Stimulated activated naive CD4-positive, alpha-beta T cell (primary cell): ENCODE measurements around the gene ABCC4.
"Not testable (repeated sequence)": the region's sequence is repeated elsewhere in the genome, so short reads cannot be mapped to it uniquely, and the experiment has no call there.

Experiments
- DNase-seq, 6 experiments: peaks; one replicate each; lab custom pipeline; 2025; lab: John Stamatoyannopoulos, UW

ABCC4 gene

DNA sequence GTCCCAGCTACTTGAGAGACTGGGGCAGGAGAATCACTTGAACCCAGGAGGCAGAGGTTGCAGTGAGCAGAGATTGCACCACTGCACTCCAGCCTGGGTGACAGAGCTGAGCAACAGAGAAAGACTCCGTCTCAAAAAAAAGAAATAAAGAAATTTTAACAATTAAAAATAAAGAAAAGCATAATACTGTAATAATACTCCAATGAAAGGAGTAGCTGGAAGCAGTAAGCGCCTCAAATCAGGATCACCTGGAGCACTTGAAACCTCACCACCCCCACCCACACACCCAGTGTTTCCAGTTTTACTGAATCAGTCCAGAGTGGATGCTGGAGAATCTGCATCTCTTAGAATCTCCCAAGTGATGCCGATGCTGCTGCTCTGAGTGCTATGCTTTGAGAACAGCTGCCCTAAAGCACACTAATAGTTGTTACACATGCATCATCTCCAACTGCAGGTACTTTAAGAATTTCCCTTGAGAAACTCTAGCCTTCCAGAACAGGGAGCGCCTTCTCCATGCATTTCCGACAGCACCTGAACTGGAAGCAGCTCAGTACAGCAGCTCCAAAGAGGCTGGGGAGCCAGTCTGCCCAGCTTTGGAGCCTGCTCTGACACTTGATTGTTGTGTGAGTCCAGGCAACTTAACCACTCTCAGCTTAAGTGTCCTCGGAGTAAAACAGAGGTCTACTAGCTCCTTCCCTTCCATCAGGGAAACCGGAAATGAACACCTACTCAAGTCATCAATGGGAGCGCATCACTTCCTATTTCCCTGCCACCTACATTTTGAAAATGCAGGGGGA lies 2.9 kb downstream of the ABCC4 start:
- DNase-seq = no peak

DNA sequence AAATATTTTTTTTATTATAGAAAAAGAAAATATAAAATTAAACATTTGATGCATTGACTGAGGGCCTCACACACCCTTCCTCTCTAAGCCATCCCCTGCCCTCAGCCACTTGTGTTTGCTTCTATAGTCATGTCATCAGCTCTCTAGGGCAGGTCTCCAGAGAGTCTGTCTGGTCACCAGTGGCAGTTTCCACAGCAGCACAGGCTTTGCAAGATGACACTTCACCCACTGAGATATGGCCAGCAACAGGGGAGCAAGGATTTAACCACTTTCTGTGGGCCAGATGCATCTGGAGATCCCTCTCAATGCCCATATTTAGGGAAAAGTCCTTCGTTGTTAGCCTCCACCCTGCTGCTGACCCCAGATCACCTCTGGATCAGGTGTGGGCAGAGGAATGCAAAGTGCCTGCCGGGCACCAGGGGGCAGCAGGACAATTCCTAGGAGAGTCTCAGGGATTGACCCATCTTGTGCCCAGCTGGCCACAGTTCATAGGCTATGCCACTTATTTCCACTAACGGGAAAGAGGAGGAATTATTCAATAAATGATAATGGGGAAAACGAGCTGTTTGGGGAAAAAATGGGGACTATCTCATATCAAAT lies 4.8 kb downstream of the ABCC4 start:
- DNase-seq = peak in 2 of 6 experiments; percentile 1 to 2

DNA sequence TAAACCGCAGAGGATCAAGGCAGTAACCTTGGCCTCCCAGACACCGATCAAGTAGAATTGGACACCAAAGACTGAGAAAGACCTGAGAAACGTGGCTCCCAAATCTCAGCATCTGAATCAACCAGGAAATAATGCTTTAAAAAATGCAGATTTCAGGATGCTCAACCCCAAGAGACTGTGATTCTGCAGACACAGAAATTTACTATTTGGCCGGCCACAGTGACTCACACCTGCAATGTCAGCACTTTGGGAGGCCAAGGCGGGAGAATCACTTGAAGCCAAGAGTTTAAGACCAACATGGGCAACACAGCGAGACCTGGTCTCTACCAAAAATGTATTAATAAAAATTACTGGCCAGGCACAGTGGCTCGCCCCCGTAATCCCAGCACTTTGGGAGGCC lies 6.2 kb downstream of the ABCC4 start:
- DNase-seq = no peak

DNA sequence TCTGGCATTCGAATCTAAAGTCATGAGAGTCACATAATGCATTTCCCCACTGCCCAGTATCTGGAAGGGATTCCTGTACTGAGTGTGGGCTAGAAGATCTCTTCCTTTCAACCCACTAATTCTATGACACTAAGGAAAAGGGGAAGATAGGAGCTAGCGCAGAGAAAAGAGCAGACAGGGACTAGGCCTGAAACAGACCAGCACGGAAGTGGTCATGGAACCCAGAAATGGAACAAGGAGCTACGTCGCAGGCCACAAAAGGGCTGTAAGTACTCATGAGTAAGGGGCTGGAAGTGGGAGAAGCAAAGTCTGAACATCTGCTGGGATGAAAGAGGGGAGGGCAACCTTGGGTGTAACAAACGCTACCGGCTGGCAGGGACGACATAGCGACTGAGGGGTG lies 8.6 kb downstream of the ABCC4 start:
- no peak for DNase-seq

DNA sequence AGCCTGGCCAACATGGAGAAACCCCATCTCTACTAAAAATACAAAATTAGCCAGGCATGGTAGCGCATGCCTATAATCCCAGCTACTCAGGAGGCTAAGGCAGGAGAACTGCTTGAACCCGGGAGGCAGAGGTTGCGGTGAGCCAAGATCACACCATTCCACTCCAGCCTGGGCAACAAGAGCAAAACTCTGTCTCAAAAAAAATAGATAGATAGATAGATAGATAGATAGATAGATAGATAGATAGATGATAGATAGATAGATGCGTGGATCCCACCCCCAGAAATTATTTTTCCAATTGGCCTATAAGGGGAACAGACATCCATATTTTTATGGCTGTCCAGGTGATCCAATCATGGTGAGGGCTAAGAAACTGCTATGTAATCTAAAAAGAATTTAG lies 11.3 kb downstream of the ABCC4 start:
- not testable (repeated sequence) for DNase-seq

DNA sequence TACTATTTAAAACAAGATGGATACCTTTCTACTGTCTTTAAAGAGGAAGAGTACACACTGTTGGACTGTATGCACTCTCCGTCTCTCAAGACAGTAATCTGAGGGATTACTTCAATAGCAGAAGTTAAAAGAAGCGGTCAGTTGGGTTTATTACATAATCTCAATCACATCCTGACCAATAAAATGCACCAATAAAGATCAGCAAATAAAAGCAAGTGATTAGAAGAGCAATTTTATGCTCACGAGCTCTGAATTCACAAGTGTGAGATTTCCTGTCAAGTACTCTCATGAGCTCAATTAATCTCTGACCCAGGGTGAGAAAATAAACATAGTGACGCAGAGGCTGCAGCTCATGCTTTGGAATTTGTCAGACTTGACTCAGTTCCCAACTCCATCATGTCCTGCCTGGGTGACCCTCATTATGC lies 12.2 kb downstream of the ABCC4 start:
- DNase-seq = no peak

DNA sequence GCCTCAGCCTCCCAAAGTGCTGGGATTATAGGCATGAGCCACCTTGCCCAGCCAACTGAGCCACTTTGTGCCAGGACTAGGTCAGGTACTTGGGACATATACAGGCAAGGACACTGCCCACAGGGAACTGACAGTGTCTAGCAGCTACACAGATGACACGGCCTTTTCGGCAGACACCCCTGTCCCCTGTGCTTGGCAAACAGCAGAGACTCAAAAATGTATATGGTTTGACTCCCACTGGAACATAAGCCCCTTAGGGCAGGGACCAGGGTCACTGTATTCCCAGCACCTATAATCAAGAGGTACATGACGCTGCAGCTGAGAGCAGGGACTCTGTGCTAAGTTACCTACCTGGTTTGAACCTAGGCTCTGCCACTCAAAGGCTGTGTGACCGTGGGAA lies 16.8 kb downstream of the ABCC4 start:
- DNase-seq = no peak

DNA sequence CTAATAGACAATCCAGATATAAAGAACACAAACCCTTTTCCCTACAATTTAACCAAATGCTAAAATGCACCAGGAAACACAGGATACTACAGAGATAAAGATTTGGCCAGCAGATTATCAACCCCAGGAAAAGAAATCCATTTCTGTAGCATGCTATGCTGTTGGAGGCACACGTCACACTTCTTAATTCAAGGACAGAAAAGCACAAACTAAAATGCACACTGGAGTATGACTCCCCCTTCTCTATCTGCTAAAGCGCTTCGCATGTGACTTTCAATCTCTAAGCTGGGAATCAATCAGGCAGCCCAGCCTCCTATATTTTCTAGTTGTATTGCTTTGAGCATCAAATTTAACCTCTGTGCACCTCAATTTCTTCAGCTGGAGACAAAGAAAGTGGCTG lies 22.2 kb downstream of the ABCC4 start:
- no peak for DNase-seq

DNA sequence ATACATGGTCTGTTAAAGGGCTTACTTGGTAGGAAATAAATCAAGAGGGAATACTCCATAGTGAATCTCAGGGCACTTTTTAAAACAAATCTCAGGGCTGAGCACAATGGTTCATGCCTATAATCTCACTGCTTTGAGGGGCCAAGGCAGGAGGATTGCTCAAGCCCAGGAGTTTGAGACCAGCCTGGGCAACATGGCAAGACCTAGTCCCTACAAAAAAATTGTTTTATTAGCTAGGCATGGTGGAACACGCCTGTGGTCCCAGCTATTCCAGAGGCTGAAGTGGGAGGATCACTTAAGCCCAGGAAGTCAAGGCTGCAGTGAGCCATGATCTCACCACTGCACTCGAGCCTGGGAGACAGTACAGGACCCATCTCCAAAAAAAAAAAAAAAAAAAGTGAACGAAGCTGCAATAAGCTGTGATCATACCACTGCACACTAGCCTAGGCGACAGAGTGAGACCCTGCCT lies 25.2 kb downstream of the ABCC4 start:
- no peak for DNase-seq

DNA sequence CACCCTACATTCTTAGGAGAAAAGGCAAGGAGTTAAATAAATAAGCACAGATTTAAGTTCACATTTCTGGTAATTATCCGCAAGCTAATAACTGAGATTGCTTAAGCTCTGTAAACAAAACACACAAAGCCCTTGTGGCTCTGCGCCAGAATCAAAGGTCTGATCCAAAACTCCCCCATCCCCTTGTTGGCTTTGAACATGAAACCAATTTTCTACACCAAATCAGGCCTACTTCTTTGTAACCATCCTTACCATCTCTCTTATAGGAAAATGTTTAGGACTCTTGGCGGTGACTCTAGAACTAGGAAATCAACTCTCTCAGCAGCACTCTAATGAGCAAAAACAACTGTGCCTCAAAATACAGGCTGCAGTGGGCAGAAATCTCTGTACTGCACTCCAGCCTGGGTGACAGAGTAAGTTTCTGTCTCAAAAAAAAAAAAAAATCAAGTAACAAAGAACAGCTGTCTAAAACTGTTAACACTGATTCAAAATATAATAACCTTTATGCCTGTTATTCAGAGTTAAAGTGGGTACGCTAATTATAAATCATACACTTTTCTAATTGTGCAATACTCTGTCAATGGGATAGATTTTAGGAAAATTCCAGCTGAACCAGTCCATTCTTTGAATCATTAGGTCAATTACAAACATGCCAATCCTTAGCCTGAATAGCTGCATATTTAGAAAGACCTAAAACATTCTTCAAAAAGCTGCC lies 25.8 kb downstream of the ABCC4 start:
- no peak for DNase-seq

DNA sequence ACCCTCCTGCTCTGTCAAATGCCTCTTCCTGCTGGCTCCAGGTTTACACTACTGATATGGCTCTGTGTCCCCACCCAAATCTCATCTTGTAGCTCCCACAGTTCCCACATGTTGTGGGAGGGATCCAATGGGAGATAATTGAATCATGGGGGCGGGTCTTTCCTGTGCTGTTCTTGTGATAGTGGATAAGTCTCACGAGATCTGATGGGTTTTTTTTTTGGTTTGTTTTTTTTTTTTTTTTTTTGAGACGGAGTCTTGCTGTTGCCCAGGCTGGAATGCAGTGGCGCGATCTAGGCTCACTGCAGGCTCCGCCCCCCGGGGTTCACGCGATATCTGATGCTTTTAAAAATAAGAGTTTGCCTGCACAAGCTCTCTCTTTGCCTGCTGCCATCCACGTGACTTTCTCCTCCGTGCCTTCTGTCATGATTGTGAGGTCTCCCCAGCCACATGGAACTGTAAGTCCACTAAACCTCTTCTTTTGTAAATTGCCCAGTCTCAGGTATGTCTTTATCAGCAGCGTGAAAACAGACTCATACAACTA lies 27.6 kb downstream of the ABCC4 start:
- not testable (repeated sequence) for DNase-seq

DNA sequence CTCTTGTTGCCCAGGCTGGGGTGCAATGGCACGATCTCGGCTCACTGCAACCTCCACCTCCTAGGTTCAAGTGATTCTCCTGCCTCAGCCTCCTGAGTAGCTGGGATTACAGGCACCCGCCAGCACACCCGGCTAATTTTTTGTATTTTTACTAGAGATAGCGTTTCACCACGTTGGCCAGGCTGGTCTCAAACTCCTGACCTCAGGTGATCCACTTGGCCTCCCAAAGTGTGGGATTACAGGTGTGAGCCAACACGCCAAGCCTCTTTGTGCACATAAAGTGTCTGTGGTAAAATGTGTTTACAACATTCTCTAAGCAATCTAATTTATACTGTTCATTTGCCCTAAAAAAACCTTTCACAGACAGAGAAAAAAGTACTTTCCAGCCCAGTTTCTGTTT lies 29.2 kb downstream of the ABCC4 start:
- not testable (repeated sequence) for DNase-seq

DNA sequence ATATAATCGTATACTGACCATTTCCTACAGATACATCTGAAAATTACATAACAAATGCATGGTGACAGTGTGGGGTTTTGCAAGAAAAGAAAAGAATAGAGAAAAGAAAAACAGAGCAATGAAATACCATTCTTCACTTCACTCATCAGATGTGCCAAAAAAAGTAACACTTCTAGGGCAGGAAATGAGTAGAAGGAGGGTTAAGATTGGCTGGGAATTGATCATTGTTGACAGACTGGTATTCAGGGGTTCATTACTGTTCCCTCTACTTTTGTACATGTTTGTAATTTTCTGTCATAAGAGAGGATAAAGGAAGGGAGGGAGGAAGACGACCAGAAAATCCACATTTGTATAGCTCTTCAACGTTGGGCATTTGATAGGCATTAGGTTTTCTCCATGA lies 31.5 kb downstream of the ABCC4 start:
- DNase-seq = no peak

DNA sequence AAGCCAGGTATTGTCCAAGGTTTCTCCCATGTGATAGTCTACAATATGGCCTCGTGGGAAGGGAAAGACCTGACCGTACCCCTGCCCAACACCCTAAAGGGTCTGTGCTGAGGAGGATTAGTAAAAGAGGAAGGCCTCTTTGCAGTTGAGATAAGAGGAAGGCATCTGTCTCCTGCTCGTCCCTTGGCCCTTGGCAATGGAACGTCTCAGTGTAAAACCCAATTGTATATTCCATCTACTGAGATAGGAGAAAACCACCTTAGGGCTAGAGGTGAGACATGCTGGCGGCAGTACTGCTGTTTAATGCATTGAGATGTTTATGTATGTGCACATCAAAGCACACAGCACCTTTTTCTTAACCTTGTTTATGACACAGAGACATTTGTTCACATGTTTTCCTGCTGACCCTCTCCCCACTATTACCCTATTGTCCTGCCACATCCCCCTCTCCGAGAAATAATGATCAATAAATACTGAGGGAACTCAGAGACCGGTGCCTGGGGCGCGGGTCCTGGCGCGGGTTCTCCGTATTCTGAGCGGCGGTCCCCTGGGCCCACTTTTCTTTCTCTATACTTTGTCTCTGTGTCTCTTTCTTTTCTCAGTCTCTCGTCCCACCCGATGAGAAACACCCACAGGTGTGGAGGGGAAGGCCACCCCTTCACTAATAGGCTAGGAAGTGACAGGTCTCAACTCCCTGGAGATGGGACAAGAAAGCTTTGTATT lies 32.7 kb downstream of the ABCC4 start:
- not testable (repeated sequence) for DNase-seq

DNA sequence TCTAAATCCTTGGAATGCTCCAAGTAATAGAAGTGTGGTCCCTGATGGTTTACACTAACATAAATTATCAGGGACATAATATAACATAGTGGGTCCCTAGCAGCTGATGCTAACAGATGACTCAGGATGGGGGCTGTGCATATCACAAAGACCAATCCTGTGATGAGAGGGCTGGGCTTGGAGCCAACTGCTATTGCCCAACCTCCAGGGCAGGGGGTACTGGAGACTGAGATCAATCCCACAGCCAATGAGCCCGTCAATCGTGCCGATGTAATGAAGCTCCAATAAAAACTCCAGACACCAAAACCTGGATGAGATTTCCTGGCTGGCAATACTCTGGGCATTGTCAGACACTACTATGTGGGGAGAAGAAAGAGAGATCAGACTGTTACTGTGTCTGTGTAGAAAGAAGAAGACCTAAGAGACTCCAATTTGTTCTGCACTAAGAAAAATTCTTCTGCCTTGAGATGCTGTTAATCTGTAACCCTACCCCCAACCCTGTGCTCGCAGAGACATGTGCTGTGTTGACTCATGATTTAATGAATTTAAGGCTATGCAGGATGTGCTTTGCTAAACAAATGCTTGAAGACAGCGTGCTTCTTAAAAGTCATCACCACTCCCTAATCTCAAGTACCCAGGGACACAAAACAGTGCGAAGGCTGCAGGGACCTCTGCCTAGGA lies 33.4 kb downstream of the ABCC4 start:
- no peak for DNase-seq

DNA sequence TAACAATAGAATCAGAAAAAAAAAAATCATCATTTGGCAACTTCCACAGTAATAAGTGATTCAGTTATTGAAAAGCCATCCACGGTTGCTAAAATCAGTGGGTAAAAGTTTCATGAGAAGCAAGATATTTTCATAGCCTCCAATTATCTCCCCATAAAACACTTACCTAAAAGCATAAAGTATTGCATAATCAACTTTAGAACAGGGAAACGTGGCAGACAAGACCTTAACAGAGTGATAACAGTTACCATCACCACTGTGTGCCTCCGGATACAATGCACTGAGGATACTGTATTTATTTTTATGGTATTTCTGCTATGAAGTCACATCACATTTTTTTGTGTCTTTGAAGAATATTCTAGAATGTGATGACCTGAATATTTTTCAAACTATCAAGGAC lies 37.0 kb downstream of the ABCC4 start:
- no peak for DNase-seq

DNA sequence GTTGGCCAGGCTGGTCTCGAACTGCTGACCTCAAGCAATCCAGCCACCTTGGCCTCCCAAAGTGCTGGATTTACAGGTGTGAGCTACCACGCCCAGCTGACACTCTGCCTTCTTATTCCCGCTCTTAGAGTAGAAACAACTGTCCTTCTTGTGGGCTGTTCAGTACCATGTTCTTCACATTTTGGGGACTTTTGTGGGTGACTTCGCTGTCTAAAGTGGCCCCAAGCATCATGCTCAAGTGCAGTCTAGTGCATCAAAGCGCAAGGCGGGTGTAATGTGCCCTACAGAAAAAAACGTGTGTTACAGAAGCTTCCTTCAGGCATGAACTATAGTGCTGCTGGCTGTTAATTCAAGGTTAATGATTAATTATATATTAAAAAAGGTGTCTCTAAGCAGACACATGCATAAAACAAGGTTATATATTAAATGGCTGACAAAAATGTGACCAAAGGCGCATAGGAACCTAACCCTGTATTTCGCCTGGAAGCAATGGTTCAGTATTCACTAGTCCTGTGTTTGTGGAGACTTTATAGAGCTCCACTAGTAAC lies 38.3 kb downstream of the ABCC4 start:
- no peak for DNase-seq

DNA sequence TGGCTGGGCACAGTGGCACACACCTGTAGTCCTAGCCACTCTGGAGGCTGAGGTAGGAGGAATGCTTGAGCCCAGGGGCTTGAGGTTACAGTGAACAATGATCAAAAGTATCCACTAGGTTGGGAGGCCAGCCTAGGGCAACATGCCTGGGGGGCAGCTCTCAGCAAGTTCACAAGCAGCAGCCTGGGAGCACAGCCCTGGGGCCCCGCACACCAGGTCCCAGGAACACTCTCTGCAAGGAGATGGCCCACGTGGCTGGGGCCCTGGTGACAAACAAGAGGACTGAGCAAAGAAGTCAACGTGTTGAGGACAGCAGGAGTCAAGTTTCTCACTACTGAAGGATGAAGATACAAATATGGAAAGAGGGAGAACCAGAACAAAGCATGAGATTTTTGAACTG lies 39.3 kb downstream of the ABCC4 start:
- DNase-seq = no peak

DNA sequence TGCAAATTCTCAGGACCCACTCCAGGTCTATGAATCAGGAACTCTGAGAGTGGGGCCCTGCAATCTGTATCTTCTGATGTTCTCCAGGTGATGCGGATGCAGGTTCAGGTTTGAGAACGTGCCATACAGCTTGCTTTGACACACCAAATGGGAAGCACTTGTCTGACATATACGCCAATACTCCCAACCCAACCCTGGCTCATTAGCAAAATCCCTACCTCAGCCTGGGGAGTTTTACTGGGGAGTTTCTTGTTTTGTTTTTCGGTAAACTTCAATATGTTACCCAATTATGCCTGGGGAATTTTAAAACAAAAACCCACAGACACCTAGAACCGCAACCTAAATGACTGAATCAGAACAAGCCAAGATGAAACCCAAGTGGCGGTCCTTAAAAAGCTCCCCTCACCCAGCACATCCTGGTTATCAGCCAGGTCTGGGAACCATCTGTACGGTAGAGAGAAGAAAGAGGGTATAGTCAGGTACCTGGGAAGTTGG lies 41.2 kb downstream of the ABCC4 start:
- no peak for DNase-seq

DNA sequence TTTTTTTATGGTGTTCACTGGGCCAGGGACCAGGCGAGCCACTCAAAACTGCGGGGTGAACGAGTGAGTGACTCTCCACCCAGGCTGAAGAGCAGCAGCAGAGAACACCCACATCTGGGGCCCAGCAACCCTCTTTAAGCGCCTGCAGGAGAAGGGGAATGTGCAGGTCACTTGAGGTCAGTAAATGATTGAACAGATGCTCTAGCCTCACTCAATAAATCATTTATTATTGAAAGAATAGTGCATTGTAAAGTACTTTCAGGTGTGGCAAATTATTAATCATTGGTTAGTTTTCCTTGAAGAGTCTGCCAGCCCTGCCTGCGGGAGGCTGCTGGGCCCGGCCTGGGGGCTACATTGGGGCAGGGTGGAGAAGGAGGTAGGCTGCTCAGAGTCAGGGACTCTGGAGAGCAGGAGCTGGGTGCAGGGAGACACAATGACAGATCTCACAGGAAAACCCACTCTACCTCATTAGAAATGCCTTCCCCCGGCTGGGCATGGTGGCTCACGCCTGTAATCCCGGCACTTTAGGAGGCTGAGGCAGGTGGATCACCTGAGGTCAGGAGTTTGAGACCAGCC lies 42.5 kb downstream of the ABCC4 start:
- DNase-seq = no peak

DNA sequence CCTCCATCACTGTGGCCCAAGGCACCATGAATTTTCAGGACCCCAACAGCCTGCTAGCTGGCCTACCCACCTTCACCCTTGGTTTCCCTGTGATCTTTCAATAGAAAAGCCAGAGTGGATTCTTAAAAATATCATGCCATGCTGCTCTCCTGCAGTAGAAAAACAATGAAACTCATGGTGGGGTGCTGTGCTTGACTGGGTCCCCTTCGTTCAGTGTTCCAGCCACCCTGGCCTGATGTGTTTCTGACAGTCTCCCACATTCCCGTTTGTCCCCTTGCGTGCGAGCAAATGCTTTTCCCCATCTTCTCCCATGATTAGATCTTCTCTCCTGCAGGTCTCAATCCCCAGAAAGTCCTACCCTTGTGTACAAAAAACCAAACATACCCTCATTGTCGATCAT lies 43.2 kb downstream of the ABCC4 start:
- DNase-seq = no peak
